GM19239 (cell line): ENCODE results near the gene VSIG8.
A peak's percentile ranks its signal among the peaks of the same experiment; 100 is the strongest.

ENCODE experiments used
- DNase-seq: peaks from one replicate; pipeline ENCODE4 v3.0.0; 2011; ENCODE audit warnings: low spot score; ENCODE audit not compliant: insufficient read length
- FAIRE-seq: peaks from 2 replicates; lab custom pipeline; 2011; peaks lifted over from hg19 to GRCh38; lab: Jason Lieb, UNC

Gene VSIG8

DNA sequence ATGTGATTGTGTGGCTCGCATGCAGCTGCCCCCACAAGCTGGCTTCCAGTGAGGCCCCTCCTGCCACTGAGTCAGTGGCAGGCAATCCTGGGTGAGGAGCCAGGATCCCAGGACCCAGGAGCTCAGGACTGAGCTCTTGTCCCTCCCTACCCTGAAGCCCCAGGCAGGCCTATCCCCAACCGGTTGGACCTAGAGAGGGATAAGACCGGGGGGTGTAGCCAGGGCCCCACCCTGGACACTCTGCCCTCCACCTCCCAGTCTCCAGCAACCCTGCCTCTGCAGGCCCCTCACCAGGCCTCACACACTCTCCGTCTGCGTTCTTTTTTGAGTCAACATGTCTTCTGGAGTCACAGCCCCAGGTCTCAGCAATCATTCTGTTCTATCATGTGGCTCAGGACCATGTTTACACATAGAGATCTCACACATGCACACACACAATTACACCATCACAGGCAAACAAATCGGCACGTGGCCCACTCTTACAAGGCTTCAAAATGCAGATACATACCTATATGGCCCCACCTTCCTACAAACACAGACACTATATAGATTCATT is 2.6 kb downstream of the VSIG8 start:
- FAIRE-seq (no peak), DNase-seq (no peak)

DNA sequence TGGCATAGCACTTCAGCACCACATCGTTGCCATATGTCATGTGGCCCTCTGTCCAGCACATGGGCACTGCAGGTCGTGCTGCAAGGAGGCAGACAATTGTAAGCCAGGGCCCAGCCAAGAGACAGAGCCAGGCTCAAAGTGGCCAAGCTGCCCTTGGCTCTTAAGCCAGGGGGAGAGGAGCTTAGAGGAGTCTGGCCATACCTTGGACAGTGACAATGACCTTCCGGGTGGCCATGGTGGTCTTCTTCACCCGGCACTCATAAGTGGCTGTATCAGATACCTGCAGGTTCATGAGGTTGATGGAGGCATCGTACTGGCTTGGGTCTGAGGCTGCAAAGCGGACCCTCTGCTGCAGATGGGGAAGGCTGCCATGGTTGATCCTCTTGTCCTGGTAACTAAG is 4.6 kb downstream of the VSIG8 start:
- DNase-seq (no peak), FAIRE-seq (no peak)

DNA sequence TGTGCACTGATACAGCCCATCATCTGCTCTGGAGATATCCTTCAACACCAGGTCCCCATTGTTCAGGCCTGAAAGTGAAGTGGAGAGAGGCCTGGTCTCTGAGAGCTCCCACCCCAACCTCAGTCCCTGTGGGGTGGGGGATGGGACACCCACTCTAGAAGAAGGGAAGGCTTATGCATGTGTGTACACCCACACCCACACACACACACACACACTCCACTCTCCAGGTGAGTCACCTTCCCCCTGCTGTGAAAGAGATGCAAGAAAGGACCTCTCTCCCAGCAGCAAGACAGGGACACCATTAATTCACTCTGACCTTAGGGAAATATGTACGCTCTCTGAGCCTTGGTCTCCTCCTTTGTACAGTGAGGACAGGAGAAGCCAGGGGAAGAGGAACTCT is 5.9 kb downstream of the VSIG8 start:
- no peak for DNase-seq
- no peak for FAIRE-seq

DNA sequence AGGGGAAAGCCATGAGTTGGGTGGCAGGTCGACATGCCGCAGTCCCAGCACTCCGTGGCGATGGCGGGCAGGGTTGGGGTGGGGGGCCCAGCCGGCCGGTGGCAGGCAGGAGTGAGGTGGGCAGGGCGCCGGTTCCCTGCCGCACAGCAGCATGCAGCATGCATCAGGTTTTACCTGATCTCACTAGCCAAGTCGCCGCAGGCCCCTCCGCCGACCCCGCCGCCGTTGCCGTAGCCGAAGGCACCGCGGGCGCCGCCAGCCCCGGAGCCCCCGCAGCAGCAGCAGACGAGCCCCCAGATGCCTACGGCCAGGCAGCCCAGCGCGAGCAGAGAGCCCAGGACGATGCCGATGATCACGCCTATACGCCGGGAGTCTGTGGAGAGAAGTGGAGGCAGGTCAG is 6.7 kb downstream of the VSIG8 start:
- DNase-seq (no peak), FAIRE-seq (no peak)

DNA sequence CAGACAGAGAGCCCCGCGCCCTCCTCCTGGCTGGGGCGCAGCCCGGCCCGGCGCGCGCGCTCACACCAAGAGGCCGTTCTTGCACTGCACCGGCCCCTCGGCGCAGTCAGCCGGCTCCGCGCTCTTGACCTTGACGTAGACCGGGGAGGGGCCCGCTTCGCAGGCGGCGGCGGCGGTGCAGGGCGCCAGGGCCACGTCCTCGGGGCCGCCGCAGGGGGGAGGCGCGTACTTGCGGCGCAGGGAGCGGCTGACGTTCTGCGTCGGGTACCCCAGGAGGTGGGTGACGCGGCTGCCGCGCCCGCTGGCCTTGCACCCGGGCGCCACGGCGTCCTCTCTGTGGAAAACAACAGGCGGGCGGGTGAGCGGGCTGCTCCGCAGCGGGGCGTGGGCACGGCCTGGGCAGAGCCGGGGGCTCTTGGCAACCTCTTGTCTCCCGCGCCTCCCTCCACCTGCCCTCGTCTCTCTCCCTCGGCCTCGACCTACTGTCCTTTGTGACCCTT is 7.7 kb downstream of the VSIG8 start:
- peak; percentile 59 for DNase-seq
- no peak for FAIRE-seq

DNA sequence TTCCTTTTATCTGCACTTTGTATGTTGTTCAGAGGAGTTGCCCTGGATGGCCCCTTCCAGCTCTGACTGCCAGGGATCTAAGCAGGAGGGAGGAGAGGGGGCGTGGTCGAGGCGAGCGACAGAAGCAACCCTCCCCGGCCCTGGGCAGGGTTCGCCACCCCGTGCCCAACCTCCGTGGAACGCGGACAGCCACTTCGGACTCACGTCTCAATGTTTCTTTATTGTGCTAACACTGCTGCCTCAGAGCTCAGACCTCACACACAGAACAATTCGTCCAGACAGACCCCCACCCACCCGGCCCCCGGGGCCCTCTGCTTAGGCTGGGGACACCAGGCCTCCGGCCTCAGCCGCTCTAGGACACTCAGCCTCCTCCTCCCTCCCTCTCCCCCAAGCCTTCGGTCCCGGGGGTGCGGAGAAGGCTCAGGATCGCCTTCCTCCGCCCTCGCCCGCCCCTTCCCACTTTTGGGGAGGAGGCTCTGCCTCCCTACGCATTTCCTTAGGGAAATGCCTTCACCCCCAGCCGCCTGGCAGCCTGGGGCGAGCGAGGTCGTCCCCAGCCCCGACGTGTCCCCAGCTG is 8.3 kb downstream of the VSIG8 start:
- FAIRE-seq (no peak), DNase-seq (no peak)

DNA sequence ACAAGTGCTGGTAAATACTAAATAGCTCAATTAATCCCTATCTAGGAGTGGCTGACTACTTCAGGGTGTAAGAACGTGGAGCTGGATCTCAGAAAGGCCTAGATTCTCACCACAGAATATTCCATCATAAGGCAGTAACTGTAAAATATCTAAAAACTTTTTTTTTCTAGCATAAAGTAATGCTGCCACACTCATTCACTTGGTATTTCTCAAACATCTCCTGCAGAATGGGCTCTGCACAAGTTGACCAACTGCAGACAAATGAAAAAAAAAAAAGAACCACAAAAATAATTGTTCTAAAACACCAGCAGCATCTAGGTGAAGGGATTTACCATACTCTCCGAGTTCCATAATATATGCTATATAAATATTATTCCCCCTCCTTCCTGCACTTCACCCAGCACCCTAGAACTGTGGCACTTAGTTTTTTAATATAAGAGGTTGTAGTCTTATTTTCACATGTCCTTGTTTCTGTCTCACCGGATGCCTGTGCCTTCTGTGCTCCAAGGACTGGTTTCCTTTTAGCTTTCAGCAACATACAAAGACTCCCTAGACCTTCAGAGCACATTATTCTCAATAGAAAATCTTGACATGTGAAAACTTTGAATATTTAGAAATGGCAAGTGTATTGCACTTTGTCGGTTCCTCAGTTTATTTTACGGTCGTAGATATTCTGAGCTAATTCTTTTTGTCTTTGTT is 8.9 kb downstream of the VSIG8 start:
- DNase-seq (no peak), FAIRE-seq (no peak)

DNA sequence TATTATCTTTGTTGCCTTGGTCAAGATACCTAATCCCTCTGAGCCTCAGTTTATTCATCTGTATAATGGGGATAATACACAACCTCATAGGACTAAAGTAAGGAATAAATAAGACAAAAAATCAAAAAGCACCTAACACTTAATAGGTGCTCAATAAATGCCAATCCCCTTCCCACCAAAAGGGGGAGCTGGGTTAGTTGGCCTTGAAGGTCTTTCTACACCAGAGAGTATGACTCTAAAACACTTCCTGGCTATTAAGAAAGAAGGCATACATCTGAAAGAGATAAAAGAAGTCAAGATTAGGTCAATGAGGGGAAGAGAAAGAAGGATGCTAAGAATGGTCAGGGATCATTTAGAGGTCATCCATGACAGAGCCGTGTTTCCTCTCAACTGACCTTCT is 11.1 kb downstream of the VSIG8 start:
- DNase-seq (no peak), FAIRE-seq (no peak)

DNA sequence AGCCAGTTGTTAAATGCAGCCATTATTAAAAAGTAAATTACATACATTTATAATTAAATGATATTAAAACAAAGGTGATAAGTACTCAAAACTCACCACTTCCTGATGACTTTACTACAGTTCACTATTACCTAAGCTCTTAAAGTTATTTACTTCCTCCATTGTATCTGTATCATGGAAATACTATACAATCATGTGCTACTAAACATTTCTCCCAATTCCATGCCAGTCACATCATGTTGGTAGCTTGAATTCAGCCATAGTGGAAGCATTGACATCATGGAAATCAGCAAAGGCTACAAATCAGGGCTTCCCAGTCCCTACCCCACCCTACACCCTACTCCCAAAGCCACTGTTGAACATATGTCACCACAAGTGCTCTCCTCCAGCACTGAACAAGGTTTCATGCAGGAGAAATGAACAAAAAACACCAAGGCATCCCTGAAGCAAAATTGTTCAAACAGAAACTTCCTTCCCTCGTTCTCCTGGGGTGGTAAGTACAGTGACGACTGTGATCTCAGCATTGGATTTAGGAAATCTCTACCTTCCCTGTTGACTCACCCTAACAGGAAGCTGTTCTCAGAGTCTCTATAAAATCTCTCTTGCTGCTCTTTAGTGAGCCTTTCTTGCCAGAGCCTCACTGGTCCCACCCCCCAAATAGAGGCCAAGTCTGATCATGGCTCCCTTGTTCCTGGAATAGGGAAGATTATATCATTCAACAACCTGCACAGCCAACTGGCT is 12.7 kb downstream of the VSIG8 start:
- FAIRE-seq (no peak), DNase-seq (no peak)

DNA sequence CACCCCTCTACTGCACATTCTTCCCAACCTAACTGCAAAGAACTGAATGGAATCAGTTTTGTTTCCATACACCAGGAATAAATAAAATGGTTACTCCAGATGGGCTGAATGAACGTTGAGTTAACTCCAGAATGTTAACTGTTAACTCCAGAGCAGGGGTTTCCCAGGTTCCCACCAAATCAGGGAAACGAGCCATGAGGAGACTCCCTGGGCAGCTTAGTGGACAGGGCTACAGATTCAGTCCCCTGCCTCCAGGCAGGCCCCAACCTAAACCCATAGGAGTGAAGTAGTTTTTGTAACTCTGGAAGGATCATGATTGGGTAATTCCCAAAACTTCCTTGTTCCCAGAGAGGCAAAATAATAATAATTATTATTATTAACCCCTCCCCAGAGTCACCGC is 14.1 kb downstream of the VSIG8 start:
- DNase-seq (no peak), FAIRE-seq (no peak)

DNA sequence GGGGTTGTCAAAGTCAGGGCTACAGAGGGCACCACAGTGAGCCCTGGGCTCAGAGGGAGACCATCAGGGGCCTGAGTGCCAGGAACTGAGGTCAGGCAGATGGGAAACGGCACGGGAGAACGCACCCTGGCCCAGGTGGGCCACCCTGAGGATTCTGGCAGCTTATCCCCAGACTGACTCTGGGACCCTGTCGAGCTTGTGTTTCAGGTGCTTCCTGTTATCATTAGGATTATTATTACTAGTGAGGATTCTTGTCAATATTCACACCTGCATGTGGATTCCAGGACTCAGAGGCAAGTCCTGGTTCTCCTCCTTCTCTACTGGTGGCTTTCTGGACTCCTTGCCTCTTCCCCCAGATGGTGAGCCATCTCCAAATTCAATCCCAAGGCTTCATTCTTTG is 15.2 kb downstream of the VSIG8 start:
- no peak for DNase-seq

DNA sequence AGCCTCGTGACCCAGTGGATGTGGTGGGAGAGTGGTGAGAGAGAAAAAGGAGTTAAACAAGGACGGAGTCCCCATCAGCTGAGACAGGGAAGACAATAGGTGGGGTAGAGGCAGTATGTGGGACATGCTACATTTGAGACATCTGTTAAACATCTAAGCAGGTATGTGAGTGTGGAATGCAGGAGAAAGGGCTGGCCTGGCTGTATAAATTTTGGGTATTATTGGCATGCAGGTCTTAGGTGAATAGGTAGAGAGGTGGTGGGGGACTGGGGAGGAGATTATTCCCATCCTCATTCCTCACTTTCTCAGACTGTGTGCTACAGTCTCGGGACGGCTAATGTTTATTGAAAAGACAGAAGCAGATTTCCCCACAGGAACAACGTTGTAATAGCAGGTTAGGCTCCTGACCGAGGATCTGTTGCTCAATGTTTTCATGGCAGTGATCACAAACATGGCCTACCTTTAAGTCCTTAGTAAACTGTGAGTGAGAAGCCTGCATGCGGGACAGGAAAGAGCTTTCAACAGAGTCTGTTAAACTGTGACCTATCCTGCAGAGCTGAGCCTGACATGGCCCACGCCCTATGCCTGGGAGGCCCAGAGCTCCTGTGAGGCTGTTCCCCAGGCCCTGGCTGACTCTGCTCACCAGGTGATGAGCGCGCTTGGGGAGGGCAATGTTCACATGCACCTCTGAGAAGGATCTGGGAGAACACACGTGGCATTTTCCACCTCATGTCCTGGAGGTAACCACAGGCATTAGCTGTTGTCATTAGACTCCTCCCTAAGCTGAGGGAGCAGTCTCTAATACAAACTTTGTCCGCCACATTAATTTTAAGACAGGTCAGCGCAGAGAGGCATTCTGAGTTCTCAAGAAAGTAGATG is 16.5 kb downstream of the VSIG8 start:
- DNase-seq (no peak), FAIRE-seq (no peak)

More for the DNA sequence above, 15.2 kb downstream of the VSIG8 start:
- FAIRE-seq = no peak

DNA sequence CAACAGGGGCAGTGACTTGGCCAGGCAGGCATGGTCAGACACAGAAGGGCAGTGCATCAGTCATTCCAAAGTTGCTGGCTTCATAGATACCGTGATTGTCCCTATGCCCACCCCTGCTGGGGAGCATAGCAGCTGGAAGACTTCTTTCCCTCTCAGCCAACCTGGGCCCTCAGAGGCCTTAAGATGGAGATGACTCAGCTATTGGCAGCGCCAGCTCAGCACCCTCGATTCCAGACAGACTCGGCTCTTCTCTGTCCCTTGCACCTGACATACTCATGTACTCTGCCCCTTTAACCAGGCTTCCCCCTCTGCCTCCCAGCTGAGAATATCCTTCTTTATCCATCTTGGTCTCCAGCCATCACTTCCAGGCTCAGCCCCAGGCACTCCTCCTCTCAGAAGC is 19.0 kb downstream of the VSIG8 start:
- FAIRE-seq (no peak), DNase-seq (no peak)

DNA sequence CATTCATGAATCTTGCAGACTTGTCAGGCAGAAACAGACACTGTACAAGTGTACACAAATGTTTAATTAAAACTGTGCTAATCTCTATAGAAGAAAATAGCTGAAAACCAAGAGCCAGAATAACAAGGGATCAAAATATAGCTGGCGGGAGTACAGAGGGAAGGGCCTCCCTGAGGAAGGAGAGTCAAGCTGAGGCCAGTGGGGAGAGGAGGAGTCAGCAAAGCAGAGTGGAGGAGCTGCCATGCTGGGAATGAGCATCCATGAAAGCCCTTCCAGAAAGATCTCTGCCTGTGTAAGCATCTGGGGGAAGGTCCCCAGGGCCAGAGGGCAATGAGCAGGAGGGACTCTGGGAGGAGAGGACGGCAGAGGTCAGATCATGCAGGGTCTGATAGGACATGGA is 20.7 kb downstream of the VSIG8 start:
- FAIRE-seq (no peak), DNase-seq (no peak)

DNA sequence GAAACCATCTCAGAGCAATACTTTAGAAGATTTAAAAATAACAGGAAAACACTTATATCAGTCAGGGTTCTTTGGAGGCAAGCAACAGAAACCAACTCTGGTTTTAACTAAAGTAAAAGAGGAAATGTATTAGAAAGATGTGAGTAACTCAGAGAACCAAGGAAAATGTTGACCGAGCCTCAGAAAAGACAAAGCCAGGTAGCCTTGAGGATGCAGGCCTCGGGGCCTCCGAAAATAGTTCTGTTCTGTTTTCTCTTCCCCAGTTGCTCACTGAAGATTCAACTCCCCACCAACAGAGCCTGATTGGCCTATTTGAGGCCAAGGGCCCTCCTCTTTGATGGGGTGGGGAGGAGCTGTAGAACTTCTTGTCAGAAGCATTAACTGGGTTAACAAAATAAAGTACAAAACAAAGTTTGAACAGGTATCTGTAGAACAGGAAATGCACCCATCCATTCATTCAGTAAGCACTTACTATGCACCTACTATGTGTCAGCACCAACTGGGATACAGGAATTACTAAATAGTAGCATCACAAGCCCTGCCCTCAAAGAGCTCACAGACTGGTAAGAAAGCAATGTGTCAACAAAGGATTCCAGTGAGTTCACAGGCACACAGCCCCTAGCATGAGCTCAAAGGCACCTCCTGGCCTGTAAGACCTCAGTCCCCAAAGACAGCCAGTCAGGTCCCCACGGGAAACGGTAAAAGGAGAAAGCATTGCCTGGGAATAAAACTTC is 23.2 kb downstream of the VSIG8 start:
- peak; percentile 43 for DNase-seq

DNA sequence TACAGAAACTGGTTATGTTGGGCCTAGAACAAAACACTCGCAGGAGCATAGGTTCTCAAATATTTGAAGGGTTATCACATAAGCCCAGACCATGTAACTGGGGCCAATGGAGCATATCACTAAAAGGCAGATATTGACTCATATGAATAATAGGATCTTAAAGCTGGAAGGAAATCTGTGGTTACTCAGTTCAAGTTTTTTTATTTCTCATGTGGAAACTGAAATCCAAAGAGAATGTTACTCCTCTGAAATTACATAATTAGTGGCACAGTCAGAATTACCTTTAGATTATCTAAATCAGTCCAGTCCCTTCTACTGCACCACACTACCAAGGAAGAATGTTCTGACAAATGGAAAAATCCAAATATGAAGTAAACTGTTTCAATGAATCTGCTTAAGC is 23.7 kb downstream of the VSIG8 start:
- no peak for DNase-seq
- no peak for FAIRE-seq

More for the DNA sequence above, 23.2 kb downstream of the VSIG8 start:
- peak; percentile 68 for FAIRE-seq

DNA sequence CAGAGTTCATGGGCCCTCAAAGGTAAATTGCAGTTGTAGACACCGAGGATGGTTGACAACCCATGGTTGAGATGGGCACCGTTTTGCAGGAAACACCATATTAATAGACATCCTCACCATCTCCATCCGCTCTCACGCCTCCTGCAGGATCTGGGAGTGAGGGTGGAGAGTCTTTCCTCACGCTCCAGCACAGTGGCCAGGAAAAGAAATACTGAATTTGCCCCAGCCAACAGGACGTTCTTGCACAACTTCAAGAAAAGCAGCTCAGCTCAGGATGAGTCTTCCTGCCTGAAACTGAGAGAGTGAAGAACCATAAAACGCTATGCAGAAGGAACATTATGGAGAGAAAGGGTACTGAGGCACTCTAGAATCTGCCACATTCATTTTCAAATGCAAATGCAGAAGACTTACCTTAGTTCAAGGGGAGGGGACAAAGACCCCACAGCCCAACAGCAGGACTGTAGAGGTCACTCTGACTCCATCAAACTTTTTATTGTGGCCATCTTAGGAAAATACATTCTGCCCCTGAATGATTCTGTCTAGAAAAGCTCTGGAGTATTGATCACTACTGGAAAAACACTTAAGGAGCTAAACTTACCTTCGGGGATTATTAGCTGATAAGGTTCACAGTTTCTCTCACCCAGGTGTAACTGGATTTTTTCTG is 26.5 kb downstream of the VSIG8 start:
- DNase-seq (no peak), FAIRE-seq (no peak)

DNA sequence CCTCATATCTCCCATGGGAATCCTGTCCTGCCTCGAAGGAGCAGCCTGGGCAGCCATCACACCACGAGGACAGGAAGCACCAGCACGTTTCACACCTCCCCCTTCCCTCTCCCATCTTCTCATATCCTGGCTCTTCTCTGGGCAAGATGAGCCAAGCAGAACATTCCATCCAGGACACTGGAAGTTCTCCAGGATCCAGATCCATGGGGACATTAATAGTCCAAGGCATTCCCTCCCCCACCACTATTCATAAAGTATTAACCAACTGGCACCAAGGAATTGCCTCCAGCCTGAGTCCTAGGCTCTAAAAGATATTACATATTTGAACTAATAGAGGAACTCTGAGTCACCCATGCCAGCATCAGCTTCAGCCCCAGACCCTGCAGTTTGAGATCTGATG is 27.1 kb downstream of the VSIG8 start:
- DNase-seq (no peak), FAIRE-seq (no peak)

DNA sequence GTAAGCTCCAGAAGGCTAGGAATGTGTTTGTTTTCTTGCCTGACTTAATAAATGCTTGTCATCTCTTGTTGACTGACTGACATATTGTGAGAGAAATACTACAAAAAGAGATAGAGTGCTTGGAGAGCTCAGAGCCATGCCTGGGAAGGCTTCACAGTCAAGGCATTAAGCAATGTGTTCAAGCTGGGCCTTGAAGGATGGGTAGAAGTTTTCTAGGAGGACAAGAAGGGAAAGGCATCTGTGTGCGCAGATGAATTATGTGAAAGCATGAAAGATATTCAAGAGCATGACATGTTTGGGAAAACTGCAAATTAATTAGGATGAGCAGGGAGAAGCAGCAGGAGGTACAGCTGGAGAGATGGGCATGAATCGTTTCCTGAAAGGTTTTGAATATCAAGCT is 30.1 kb downstream of the VSIG8 start:
- DNase-seq (no peak), FAIRE-seq (no peak)
